HG02642 (cell line): Measurements from ENCODE around the gene IFNK.
"Not testable (repeated sequence)": the region's sequence is repeated elsewhere in the genome, so short reads cannot be mapped to it uniquely, and the experiment has no call there.

Experiments
- ATAC-seq: cut with Tn5 transposase; IDR thresholded peaks from one replicate; pipeline ENCODE4 v1.9.1; 2021; ENCODE audit warnings: mild to moderate bottlenecking; ENCODE audit not compliant: unreplicated experiment, poor library complexity

IFNK gene, protein sequence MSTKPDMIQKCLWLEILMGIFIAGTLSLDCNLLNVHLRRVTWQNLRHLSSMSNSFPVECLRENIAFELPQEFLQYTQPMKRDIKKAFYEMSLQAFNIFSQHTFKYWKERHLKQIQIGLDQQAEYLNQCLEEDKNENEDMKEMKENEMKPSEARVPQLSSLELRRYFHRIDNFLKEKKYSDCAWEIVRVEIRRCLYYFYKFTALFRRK

DNA sequence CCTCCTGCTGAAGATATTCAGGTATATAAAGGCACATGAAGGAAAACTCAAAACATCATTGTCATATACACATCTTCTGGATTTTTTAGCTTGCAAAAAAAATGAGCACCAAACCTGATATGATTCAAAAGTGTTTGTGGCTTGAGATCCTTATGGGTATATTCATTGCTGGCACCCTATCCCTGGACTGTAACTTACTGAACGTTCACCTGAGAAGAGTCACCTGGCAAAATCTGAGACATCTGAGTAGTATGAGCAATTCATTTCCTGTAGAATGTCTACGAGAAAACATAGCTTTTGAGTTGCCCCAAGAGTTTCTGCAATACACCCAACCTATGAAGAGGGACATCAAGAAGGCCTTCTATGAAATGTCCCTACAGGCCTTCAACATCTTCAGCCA, at the start of gene IFNK:
TSS of gene IFNK (plus strand) at position 55 of the 400 bp plus-strand sequence. CDS start at position 102, 47 bp downstream.
- no peak for ATAC-seq

DNA sequence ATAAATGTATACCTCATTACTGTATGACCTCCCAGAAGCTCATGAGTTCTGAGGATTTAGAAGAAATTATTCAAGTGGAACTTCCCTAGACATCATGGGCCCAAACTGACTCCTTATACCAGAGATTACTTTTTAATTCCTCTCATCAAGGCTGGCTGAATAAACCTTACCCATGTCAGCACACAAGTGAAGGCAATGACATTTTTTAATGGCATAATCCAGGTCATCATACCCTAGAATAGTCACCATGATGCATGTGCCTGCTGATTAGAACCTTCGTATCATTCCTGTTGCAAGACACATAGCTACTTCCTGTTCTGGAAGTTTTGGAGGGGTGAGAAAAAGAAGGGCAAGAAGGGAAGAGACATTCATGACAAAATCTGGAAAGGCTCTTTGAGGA, 49.8 kb upstream of the IFNK start:
- no peak for ATAC-seq

DNA sequence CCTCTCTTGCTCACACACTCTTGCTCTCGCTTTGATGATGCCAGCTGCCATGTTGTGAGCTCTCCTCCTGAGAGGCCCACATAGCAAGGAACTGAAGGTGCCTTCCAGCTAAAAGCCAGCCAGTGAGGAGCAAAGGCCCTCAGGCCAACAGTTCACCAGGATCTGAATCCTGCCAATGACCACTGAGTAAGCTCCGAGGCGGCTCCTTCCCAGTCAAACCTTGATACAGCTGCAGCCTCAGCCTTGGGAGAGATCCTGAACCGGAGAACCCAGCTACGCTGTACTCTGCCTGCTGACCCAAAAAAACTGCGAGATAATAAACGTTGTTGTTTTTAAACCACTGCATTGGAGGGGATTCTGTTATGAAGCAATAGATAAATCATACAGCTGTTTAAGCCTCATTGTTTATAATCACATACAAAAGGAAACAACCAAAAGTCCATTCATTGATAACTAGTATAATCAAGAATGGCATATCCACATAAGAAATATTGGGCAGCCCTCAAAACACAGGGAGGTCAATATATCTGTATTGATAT, 49.0 kb upstream of the IFNK start:
- ATAC-seq = no peak

DNA sequence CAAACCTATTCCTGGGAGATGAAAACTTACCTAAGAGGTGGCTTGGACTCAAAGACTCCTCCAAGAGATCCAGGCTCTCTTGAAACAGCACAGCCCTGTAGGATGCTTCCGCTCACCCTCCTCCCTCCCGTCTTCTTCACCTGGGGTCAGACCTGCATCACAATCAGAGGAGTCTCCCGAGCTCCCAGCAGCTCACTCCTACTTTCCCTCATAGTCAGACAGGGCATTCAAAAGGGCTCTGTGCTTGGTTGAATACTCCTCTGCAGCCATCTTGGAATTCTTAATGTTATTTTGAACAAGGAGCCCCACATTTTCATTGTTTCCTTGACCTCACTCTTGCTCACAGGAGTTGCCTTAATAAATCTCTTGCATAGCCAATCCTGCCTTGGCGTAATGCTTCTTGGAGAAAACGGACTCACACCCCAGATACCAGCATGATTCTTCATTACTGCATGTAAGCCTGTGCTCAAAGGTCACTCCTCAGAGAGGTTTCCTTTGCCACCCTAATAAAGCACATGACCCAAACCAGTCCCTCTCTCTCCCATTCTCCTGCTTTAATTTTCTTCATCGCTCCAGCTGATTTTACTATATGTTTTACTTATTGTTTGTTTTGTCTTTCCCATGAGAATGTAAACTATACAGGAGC, 47.1 kb upstream of the IFNK start:
- no peak for ATAC-seq

DNA sequence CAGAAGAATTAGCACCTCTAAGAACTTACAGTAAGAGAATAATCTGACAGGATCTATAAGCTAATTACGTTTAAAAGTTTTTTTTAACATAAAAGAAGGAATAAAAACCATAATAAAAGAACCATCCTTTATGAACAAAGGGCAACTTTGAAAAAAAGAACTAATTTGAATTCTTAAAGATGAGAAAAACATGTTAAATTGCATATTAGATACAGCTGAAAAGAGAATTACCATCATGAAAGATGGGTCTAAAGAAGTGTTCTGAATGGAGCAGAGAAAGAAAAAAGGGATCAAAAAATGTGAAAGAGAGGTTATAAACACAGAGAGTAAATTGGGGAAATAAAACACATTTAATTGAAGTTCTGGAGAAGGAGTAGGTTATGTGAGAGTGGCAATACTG, 45.8 kb upstream of the IFNK start:
- no peak for ATAC-seq

DNA sequence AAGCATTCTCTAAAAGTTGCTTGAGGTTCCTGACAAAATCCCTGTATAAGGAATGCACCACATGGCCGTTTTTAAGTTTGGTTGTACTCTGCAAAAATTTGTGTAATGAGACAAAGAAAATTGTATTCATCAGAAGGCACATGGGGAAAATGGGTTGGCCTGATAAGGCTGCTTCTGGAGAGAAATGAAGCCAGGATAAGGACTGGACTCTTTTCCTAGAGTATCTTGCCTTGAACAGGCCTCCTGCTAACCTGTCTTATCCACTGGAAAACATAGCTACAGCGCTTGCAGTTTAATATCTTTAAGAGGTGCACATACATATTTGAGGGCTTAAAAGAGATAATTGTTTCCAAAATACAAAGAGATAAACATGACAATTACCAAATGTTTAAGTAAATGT, 41.4 kb upstream of the IFNK start:
- ATAC-seq = no peak

DNA sequence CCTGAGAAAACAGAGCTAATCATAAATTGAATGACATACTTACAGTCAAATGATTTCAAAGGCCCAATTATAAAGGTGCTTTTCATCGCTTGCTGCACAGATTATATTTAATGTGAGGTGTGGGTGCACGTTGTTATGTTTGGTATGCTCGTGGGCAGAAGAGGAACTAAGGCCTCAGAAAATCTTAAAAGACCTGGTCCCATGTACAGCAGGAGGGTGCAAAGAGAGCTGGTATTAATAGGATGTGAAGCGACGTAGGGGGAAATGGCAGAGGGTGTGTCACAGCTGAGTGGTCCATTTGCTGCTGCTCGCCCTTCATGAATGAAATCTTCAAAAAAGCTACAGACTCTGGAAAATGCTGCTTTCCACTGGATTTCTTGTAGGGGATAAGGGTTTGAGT, 40.5 kb upstream of the IFNK start:
- ATAC-seq = no peak

DNA sequence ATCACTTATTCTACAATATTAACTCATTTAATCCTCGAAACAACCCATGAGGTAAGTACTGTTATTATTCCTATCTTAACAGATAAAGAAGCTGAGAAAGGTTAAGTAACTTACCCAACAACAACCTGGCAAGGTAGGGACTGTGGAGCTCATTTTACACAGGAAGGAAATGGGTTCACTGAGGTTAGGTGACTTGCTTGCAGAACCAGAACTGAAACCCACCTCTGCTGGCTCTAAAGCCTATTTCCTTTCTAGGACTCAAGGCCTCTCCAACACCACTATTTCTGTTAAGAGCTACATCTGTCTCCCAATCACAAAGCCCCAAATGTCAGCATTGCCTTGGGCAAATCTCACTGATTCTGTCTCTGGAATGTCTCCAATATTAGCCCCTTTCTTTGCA, 38.9 kb upstream of the IFNK start:
- peak; percentile 82 for ATAC-seq

DNA sequence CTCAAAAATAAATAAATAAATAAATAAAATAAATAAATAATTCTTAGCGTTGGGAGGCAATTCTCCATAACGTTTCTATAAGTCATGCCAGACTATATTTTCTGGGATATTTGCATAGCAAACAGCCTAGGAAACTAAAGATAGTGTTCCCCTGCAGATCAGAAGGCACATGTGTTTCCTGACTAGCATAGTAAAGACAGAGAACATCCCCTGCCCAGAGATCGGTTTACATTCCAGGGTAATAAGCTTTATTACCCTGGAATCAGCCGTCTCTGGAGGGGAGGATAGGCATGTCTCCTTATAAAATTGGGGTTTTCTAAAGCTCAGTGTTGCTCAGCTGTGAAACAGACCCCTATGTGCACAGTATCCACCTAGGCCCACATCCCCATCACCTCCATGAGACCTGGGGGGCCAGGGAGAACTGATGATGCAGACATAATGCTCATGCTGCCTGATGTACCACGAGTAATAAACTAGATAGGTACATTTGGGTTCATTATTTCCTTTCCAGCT, 36.9 kb upstream of the IFNK start:
- ATAC-seq = no peak

DNA sequence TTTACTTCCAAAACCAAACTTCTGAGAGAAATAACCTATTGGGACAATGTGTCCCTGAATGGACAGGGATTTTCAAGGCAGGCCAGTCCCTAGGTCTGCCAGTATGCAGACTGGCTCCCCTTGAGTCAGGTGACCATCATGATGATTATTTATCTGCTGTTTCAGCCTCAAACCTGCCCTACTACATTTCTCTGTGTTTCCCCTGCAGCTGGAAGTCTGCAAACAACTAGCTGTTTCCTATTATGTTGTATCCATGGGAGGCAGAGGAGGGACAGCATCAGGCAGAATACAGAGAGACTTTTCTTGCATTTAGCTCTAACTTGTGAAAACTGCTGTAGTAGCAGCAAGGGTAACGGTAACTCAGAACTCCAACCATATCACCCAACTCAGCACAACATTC, 36.2 kb upstream of the IFNK start:
- ATAC-seq = no peak

DNA sequence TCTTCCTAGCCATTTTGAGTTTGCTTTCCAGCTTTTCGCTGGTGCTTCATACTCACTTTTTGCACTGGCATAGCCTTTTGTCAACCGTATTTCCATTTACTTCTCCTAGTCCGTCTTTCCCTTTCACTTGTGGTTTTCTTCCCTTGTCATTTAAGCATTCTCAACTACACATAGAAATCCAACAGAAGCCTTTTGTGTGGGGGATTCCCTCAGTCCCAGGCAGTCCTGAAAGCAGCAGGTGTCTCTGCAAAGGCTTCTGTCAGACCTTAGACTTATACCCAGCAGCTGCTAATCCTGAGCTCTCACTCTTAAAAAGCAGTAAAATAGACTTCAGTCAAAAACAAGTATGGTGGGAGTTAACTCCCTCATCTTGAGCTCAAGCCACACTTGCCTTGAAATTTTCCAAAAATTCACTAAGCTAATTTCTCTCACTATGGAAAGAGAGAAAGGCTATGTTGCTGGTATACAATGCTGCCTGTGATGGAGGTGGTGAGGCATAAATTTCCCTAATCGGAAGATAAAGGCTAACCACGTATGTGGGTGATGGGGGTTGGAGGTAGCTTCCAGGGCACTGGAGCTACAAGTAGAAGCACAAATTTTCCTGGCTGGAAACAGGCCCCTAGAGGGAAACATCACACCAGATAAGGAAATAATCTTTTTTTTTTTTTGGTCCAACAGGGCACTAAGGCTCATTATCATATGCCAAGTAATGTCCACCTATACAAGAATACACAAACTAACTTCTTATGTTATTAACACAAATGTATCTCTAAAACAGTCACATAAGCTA, 34.8 kb upstream of the IFNK start:
- peak; percentile 90 for ATAC-seq

DNA sequence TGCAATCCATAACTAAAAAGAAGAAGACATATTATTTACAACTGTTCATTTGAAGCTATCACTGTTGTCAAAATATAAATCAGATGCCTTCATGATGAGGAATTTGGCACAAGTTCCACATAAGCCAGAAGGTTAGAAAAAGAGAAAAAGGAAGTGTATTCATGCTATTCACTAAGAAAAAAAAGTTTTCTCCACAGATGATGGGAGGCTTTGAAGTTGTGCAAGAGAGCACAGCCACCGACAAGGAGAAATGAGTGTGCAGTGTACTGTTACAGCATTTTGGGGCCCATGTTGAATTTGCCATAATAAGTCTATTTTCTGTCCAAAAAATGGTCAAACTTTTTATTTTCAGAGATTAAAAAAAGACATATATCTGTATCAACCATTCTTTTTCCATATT, 32.9 kb upstream of the IFNK start:
- ATAC-seq = no peak

DNA sequence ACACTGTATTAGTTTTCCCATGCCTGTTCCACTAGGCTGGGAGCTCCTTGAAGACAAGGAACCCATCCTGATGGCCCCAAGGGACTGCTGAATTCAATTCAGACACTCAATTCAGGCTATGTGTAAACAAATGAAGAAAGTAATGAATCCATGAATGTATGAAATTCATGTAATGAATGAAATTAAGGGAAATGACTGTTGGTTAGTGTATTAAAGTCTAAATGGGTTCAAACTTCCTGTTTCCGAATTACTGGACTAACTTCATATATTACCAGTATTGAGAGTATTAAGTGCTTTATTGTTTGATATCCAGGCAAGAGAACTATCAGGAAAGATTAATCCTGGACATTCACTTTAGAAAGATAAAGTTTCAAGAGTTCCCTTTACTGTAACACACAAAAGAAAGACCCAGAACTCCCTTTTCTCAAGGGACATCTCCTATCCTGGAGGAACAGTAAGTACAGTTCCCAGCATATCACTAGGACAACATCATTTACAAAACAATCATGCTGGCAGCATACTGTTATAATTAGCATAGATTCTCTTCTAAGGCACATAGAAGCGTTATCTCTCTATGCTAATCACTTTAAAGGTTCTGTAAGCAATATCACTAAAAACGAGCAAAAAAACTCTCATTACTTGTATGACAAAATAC, 28.5 kb upstream of the IFNK start:
- ATAC-seq = no peak

DNA sequence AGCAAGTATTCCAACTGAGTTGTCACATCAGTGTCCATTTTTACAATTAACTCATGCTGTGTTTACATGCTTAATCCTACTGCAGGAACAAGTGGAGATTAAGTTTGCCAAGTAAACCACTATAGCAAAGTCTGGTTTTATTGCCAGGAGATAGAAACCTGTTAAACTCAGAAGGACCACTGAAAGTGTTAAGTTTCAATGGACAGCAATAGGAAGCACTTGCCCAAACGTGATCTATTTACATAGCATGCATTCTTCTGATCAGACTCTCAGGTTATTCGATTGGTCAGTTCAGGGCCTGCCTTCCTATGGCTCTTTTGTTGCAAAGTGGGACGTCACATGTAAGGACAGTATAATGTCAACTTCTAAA, 28.0 kb upstream of the IFNK start:
- no peak for ATAC-seq

DNA sequence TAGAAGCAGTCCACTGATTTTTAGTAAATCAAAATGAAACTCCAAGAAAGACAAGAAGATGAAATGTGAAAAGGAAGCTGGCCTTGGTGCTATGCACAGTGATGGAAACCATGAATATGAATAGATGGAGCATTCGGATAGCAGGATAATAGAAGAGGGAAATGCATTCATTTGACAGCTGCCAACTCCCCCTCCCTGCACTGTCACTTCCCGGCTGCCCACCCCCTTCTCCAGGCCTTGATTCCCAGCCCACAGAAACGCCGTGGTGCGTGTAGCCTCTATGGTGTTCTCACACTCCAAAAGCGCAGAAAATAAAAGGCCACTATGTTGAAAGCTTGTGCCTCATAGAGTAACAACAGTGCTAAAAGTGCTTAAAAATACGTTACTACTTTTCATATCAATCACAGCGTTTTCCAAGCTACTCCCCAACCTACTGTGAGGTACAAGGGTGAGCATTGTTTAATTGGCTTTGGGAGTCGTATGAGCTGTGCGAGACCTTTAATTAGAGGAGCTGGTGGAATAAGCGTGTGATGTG, 26.1 kb upstream of the IFNK start:
- no peak for ATAC-seq

DNA sequence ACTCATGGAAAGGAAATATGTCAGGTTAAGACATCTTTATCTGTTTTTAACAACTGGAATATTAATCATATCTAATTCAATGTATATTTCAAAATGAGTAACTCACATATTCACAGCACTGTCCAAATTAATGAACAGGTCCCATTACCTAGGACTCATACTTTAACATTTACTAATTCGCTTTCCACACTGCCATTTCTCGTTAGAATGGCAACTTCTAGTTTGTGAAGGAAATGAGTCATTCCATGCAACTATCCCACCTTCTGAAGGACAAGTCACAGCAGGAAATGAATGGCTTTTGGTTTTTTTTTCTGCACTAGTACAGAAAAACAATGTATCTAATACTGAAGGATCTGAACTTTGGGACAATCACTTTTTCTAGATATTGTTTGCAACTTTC, 24.6 kb upstream of the IFNK start:
- ATAC-seq = no peak

DNA sequence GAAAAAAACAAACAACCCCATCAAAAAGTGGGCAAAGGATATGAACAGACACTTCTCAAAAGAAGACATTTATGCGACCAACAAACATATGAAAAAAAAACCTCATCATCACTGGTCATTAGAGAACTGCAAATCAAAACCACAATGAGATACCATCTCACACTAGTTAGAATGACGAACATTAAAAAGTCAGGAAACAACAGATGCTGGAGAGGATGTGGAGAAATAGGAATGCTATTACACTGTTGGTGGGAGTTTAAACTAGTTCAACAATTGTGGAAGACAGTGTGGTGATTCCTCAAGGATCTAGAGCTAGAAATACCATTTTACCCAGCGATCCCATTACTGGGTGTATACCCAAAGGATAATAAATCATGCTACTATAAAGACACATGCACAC, 23.2 kb upstream of the IFNK start:
- ATAC-seq = not testable (repeated sequence)

DNA sequence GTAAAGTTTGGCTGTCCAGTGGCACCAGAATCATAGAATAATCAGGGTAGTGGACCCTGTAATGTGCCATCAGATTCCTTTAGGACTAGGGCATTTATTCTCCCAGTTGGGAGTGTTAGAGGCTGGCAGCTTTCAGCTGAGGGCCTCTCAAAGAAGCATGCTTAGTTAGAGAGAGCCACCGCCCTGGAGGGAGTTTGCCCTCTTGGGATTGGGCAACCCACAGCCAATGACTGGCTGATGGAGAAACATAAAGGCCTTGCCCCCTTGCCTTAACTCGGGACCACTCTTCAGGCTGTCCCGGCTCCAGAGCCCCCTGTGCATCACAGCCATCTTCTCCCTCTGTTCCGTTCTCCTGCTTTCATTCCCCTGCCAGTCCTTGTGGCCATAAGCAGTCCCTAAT, 20.5 kb upstream of the IFNK start:
- no peak for ATAC-seq

DNA sequence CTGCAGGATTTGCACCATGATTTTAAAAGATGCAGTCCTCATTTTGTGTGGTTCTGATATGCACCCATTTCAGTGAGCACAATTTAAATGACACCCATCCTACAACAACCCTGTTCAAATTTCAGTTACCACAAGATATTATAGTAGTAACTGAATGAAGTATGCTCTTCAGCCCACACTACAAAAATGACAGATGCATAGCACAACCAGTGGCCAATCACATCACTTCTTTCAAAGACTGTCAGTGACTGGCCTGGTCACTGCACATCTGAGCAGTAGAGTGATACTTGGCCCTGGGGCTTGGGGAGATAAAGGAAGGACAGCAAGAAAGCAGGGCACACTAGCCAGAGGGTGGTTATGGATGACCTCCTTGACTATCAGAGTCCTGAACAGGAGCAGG, 19.8 kb upstream of the IFNK start:
- ATAC-seq = no peak

DNA sequence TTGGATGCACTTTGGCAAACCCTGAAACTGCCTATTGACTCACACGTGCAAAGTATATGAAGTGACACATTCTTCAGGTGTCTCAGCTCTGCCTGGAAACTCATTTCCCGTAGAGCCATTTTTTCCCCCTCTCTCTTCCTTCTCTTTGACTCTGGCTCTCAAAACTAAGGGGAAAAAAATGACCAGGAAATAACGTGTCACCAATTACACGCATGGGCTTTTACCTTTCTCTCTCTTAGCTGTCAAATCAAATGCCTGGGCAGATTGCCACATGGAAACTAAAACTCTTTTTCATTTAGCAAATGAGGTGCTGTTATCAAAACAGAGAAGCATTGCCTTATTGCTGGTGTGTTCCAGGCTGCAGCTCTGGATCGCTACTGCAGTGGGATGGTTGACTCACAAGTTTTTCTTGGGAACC, 18.3 kb upstream of the IFNK start:
- no peak for ATAC-seq
